Activated naive CD4-positive, alpha-beta T cell treated with anti-CD3 and anti-CD28 coated beads for 36 hours (primary cell): ENCODE measurements around the gene AOAH. TPM values are rescaled to one million over a fixed set of nuclear protein-coding genes. Genes with fewer than 3 reads are reported as not detected.

ENCODE experiments used
- CTCF ChIA-PET: fragments of 350-600 bp; sonication (Branson Sonifier 250); formaldehyde crosslinking; loops from one replicate; lab custom pipeline; 2021; ENCODE audit warnings: antibody characterized with exemption; lab: Charles Lee
- DNase-seq: peaks from one replicate; pipeline ENCODE4 v3.0.0-alpha.2; 2020
- H3K27ac Mint-ChIP-seq: one replicate; pipeline ENCODE4 v1.8.0; 2021; ENCODE audit warnings: mild to moderate bottlenecking, mixed read lengths
- H3K27me3 Mint-ChIP-seq: one replicate; pipeline ENCODE4 v1.8.0; 2021; ENCODE audit warnings: low read depth, mixed read lengths
- H3K36me3 Mint-ChIP-seq: one replicate; pipeline ENCODE4 v1.8.0; 2021; ENCODE audit warnings: low read depth, mixed read lengths
- H3K4me1 Mint-ChIP-seq: one replicate; pipeline ENCODE4 v1.8.0; 2021; ENCODE audit warnings: low read depth, mixed read lengths
- H3K4me3 Mint-ChIP-seq: one replicate; pipeline ENCODE4 v1.8.0; 2021; ENCODE audit warnings: mild to moderate bottlenecking, moderate library complexity, mixed read lengths
- H3K9me3 Mint-ChIP-seq: one replicate; pipeline ENCODE4 v1.8.0; 2021; ENCODE audit warnings: mixed read lengths
- intact Hi-C: fragments of 100-400 bp; cut with micrococcal nuclease; formaldehyde crosslinking; loops from one replicate; pipeline ENCODE4 v1.15.1; 2023
- total RNA-seq, 2 experiments: library from RNA; stranded (reverse); gene quantifications; one replicate each; pipeline ENCODE4 v1.2.3, GENCODE V29; 2021

Gene AOAH
- total RNA-seq, 2 experiments from 2014 or later, result 0.67 to 1.2 TPM

DNA sequence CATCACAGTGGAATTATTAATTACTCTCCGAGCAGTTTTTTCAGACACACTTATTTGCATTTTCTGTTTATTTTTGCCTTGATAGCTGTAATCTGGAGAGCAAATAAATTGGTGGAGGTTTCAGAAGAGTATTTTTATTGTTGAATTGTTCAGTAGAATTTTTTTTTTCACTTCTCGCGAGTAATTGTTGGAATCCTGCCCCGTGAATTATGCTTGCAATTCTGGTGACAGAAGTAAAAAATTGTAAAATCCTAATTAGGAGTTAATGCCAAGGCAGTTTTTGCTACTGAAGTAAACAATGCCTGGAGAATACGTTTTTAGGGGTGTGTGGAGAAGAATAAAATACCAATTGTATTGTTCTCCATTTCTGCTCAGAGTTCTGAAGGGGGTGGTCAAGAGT lies 88.2 kb downstream of the AOAH start:
- Mint-ChIP-seq H3K4me1 (peaks cover 43% of the 10 kb centered on the region), H3K36me3 (no peaks in the 10 kb centered on the region), H3K4me3 (no peak overlapping the region), H3K9me3 (no peaks in the 10 kb centered on the region), H3K27me3 (no peaks in the 10 kb centered on the region), H3K27ac (no peak overlapping the region)
- intact Hi-C loops, result no loop called here
- no peak for DNase-seq
- CTCF ChIA-PET, result interaction anchor here (2.1 kb wide), 1 partner anchor 34 kb away, joined by 6 read pairs; no protein-coding TSS in a partner anchor

GRCh38 chr7:36635091-36635490 lies 89.2 kb downstream of the AOAH start:
- CTCF ChIA-PET, result interaction anchor here (2.1 kb wide), 1 partner anchor 35 kb away, joined by 6 read pairs; no protein-coding TSS in a partner anchor
- Mint-ChIP-seq H3K27ac (no peak overlapping the region), H3K36me3 (no peaks in the 10 kb centered on the region), H3K9me3 (no peaks in the 10 kb centered on the region), H3K27me3 (no peaks in the 10 kb centered on the region), H3K4me3 (no peak overlapping the region), H3K4me1 (peaks cover 34% of the 10 kb centered on the region)
- DNase-seq, result no peak
- intact Hi-C loops, result no loop called here

- H3K27ac Mint-ChIP-seq, result no peak overlapping the region
- H3K4me3 Mint-ChIP-seq, result no peak overlapping the region
- H3K9me3 Mint-ChIP-seq, result no peaks in the 10 kb centered on the region
- CTCF ChIA-PET, result no interaction called here
- no peaks in the 10 kb centered on the region for H3K27me3 Mint-ChIP-seq
- H3K4me1 Mint-ChIP-seq, result peaks cover 18% of the 10 kb centered on the region
- intact Hi-C loops, result no loop called here
- H3K36me3 Mint-ChIP-seq, result no peaks in the 10 kb centered on the region
- DNase-seq, result no peak
Measured at GRCh38 chr7:36633377-36633776, 90.9 kb downstream of the AOAH start.

DNA sequence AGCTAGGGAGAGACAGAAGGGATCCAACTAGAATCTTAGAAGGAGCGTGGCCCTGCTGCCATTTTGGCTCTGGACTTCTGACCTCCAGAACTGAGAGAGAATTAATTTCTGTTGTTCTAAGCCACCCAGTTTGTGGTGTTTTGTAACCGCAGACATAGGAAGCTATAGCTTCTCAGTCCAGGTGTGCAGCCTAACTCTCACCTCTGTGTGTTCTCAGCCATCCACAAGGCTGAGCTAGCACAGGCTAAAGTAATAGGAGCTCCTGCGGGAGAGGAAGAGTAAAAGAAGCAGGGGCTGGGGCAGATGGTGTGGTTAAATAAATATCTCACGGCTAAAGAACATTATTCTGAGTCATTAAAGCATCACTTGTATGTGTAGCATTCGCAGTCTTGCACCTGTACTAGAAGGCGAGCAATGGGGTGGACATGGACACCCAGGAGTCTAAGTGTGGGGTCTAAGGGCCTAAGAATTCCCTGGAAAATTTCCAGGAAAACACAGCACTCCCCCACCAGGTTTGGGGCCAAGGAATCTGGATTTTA lies 94.1 kb downstream of the AOAH start:
- no peaks in the 10 kb centered on the region for H3K9me3 Mint-ChIP-seq
- intact Hi-C loops, result no loop called here
- no peak overlapping the region for H3K27ac Mint-ChIP-seq
- no peak for DNase-seq
- H3K4me3 Mint-ChIP-seq, result no peak overlapping the region
- no peaks in the 10 kb centered on the region for H3K27me3 Mint-ChIP-seq
- H3K36me3 Mint-ChIP-seq, result no peaks in the 10 kb centered on the region
- no peaks in the 10 kb centered on the region for H3K4me1 Mint-ChIP-seq
- CTCF ChIA-PET, result interaction anchor here (1.0 kb wide), 1 partner anchor 552 kb away, joined by 4 read pairs; no protein-coding TSS in a partner anchor

- DNase-seq, result no peak
- CTCF ChIA-PET, result no interaction called here
- H3K4me3 Mint-ChIP-seq, result no peak overlapping the region
- intact Hi-C loops, result no loop called here
- H3K27me3 Mint-ChIP-seq, result no peaks in the 10 kb centered on the region
- H3K36me3 Mint-ChIP-seq, result no peaks in the 10 kb centered on the region
- no peaks in the 10 kb centered on the region for H3K4me1 Mint-ChIP-seq
- H3K27ac Mint-ChIP-seq, result no peak overlapping the region
- H3K9me3 Mint-ChIP-seq, result no peaks in the 10 kb centered on the region
Measured at GRCh38 chr7:36629351-36629750, 94.9 kb downstream of the AOAH start.

- no peak overlapping the region for H3K27ac Mint-ChIP-seq
- H3K36me3 Mint-ChIP-seq, result no peaks in the 10 kb centered on the region
Measured at GRCh38 chr7:36627836-36628235, 96.5 kb downstream of the AOAH start.

DNA sequence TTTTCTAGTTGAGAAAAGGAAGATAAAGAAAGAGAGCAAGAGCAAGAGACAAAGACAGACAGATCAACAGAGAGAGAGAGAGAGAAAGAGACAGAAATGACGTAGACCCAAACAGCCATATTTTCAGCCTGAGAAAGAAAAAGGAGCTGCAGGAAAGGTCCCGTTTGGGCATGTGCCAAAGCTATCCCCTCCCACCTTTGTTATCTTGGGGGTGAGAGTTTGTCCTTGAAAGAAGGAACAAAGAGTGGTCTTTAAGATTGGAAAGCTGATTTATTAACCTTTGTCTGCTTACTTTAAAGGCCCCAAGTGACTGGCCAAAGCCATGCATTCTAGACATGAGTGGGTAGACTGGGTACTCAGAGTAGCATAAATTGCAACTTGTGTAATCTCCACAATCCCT lies 98.2 kb downstream of the AOAH start:
- intact Hi-C loops, result no loop called here
- Mint-ChIP-seq H3K4me1 (peaks cover 18% of the 10 kb centered on the region), H3K4me3 (no peak overlapping the region), H3K36me3 (no peaks in the 10 kb centered on the region), H3K27ac (no peak overlapping the region), H3K9me3 (no peaks in the 10 kb centered on the region), H3K27me3 (no peaks in the 10 kb centered on the region)
- DNase-seq, result no peak
- CTCF ChIA-PET, result no interaction called here

More at GRCh38 chr7:36627836-36628235, 96.5 kb downstream of the AOAH start:
- Mint-ChIP-seq H3K27me3 (no peaks in the 10 kb centered on the region), H3K4me1 (peaks cover 9% of the 10 kb centered on the region), H3K4me3 (no peak overlapping the region), H3K9me3 (no peaks in the 10 kb centered on the region)
- intact Hi-C loops, result no loop called here
- CTCF ChIA-PET, result interaction anchor here (0.7 kb wide), 1 partner anchor 9 kb away, joined by 4 read pairs; no protein-coding TSS in a partner anchor
- no peak for DNase-seq

DNA sequence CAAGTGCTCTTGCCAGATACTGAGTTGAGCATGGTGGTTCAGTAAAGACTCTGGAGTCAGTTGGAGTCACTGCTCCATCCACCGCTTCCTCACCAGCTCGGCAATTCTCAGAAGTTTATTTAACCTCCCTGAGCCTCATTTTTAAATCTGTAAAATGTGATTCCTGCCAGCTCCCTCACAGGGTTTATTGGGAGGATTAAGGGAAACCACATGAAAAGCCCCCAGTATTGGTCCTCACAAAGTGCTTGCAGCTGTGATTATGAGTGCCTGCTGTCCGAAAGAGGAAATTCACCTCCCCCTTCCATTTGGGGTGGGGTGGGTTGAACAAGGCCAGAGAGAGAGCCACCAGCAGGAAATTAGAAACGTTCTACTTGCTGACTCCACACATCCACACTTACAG lies 99.0 kb downstream of the AOAH start:
- intact Hi-C loops, result no loop called here
- CTCF ChIA-PET, result interaction anchor here (1.4 kb wide), 1 partner anchor 21 kb away, joined by 3 read pairs; no protein-coding TSS in a partner anchor
- Mint-ChIP-seq H3K27ac (no peak overlapping the region), H3K4me1 (peaks cover 21% of the 10 kb centered on the region), H3K9me3 (no peaks in the 10 kb centered on the region), H3K27me3 (no peaks in the 10 kb centered on the region), H3K36me3 (no peaks in the 10 kb centered on the region), H3K4me3 (no peak overlapping the region)
- no peak for DNase-seq

DNA sequence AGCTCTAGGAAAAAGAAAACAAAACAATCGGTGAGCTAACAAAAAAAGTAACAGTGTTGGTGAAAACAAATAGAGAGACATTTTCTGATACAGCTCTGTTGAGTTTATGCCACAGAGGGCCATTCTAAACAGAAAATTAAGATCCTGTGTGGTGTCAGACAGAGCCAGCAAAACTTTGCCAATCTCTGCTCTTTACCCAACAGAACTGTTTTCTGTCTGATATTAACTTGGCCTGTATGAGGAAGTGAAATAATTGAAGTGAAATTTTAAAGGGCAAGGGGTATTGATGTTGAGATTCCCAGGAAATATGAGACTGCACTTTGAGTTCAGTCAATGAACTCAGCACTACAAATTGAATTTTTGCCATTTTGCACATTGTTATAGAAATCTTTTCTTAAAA lies 101.0 kb downstream of the AOAH start:
- Mint-ChIP-seq H3K36me3 (no peaks in the 10 kb centered on the region), H3K9me3 (no peaks in the 10 kb centered on the region), H3K27me3 (no peaks in the 10 kb centered on the region), H3K4me1 (peaks cover 21% of the 10 kb centered on the region), H3K4me3 (no peak overlapping the region), H3K27ac (no peak overlapping the region)
- intact Hi-C loops, result no loop called here
- DNase-seq, result no peak
- CTCF ChIA-PET, result no interaction called here

DNA sequence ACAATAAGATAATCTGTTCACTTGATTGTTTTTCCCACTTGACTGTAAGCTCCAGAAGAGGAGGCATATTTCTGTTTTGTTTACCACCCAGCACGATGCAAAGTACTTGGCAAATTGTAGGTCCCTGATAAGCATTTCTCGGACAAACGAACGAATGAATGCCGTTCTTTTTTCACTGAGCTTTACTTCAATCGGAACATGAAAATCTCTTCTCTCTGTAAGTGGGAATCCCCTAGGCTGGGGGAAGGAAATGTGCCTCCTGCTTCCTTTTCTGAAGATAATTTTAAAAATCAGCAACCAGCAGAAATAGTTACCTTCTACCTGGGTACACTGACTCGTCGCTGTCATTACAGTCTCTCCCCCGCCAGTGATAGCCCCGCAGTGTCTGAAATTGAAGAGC lies 102.9 kb downstream of the AOAH start:
- Mint-ChIP-seq H3K36me3 (no peaks in the 10 kb centered on the region), H3K27me3 (no peaks in the 10 kb centered on the region), H3K9me3 (no peaks in the 10 kb centered on the region), H3K4me3 (no peak overlapping the region), H3K4me1 (peaks cover 21% of the 10 kb centered on the region), H3K27ac (no peak overlapping the region)
- DNase-seq, result no peak
- CTCF ChIA-PET, result no interaction called here
- intact Hi-C loops, result loop anchor here (1.0 kb wide), 1 partner anchor 20 kb away; no protein-coding TSS in a partner anchor

GRCh38 chr7:36620166-36620708 lies 104.1 kb downstream of the AOAH start:
- intact Hi-C loops, result no loop called here
- Mint-ChIP-seq H3K4me3 (no peak overlapping the region), H3K36me3 (no peaks in the 10 kb centered on the region), H3K9me3 (no peaks in the 10 kb centered on the region), H3K4me1 (peaks cover 21% of the 10 kb centered on the region), H3K27ac (no peak overlapping the region), H3K27me3 (peaks cover 2% of the 10 kb centered on the region)
- DNase-seq, result no peak
- CTCF ChIA-PET, result interaction anchor here (0.6 to 1.7 kb wide), 2 partner anchors 20 to 72 kb away, joined by 3 read pairs; no protein-coding TSS in a partner anchor

DNA sequence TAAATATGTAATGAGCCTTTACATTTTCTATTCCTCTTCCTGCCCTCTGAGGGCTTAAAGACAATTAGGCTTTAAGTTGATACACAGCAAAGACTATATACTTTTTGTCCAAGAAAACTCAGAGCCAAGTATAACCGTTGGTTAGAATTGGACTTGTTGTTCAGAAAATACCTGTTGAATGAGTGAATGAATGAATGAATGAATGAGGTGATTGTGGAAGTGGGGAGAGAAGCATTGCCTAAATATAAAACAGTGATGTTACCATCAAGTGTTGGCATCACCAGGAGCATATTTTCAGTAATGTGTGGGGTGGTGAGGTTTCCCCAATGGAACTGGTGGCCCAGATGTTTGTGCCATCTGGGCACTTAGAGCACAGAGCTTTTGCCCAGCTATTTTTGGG lies 106.9 kb downstream of the AOAH start:
- Mint-ChIP-seq H3K27me3 (peaks cover 2% of the 10 kb centered on the region), H3K4me1 (peaks cover 23% of the 10 kb centered on the region), H3K4me3 (no peak overlapping the region), H3K27ac (no peak overlapping the region), H3K36me3 (no peaks in the 10 kb centered on the region), H3K9me3 (no peaks in the 10 kb centered on the region)
- no peak for DNase-seq
- CTCF ChIA-PET, result no interaction called here
- intact Hi-C loops, result no loop called here
